K562 (cell line): ENCODE results near the gene SYNE1. TPM values are rescaled to one million over a fixed set of nuclear protein-coding genes. Genes with fewer than 3 reads are reported as not detected.
A peak's percentile ranks its signal among the peaks of the same experiment; 100 is the strongest.

Source experiments
- ATAC-seq: fragments of 200-7000 bp; cut with Tn5 transposase; 3 replicates; pipeline ENCODE4 v1.9.1; 2020; ENCODE audit warnings: moderate library complexity
- BruUV-seq: library from RNA; stranded (reverse); fragments of 400-500 nt; replicated peaks from 2 replicates; lab custom pipeline; 2021; lab: Mats Ljungman, UMichigan
- CTCF ChIA-PET: fragments of 300-600 bp; formaldehyde crosslinking; extraction: SDS; loops from one replicate; lab custom pipeline; 2021; ENCODE audit warnings: low intra/inter-chr PET ratio; lab: Yijun Ruan, JAX
- POLR2A ChIA-PET: fragments of 300-600, 350-650 bp; sonication (Branson Sonifier 250); formaldehyde crosslinking; extraction: SDS; loops from one replicate; lab custom pipeline; 2021; ENCODE audit warnings: antibody characterized with exemption, inconsistent platforms; lab: Yijun Ruan, JAX
- DNase-seq, 4 experiments: peaks; one replicate each; pipeline versions ENCODE4 v3.0.0 to v3.0.0-alpha.2; 2011 to 2018; ENCODE audit warnings: low spot score in 3 of 4, mixed read lengths in 3 of 4; ENCODE audit errors: extremely low read depth in 1 of 4
- FAIRE-seq: peaks from 2 replicates; lab custom pipeline; 2011; peaks lifted over from hg19 to GRCh38; lab: Jason Lieb, UNC
- H2AFZ ChIP-seq: 2 replicates; pipeline ENCODE4 v1.6.0; 2011; ENCODE audit warnings: low read depth, low read length, control low read depth, inconsistent platforms
- H3K27ac ChIP-seq: fragments of 200-600 bp; 3 replicates; pipeline ENCODE4 v1.8.0; 2011; ENCODE audit warnings: low read depth, mild to moderate bottlenecking, control low read depth, inconsistent platforms, low read length, moderate library complexity, mixed read lengths; ENCODE audit errors: extremely low read depth
- H3K27me3 ChIP-seq, 2 experiments: fragments of 300-600 bp in 1 of 2; 2 replicates in 1 of 2; 3 replicates in 1 of 2; pipeline versions ENCODE4 v1.6.0 to v1.8.0; 2011; ENCODE audit warnings: inconsistent platforms in 2 of 2, low read length in 2 of 2, mild to moderate bottlenecking in 1 of 2, mixed read lengths in 1 of 2, moderate library complexity in 1 of 2; ENCODE audit not compliant: control insufficient read depth in 2 of 2, insufficient read depth in 2 of 2
- H3K36me3 ChIP-seq: fragments of 300-600 bp; 3 replicates; pipeline ENCODE4 v1.8.0; 2011; ENCODE audit warnings: mild to moderate bottlenecking, low read length, inconsistent platforms; ENCODE audit not compliant: control insufficient read depth, insufficient read depth
- H3K4me1 ChIP-seq, 2 experiments: fragments of 200-600 bp in 1 of 2; replicated peaks in 1 of 2; 2 replicates in 1 of 2; 3 replicates in 1 of 2; pipeline versions ENCODE4 v1.5.1 to v1.8.0; 2011; ENCODE audit warnings: inconsistent platforms in 2 of 2, low read length in 2 of 2, mild to moderate bottlenecking in 1 of 2, mixed read lengths in 1 of 2, moderate library complexity in 1 of 2; ENCODE audit not compliant: control insufficient read depth in 2 of 2, insufficient read depth in 2 of 2
- H3K4me2 ChIP-seq: 2 replicates; pipeline ENCODE4 v1.6.1; 2011; ENCODE audit warnings: low read length, control low read depth, inconsistent platforms, mixed read lengths; ENCODE audit not compliant: insufficient read depth
- H3K4me3 ChIP-seq: fragments of 200-600 bp; sonication (generic), shearing (Covaris generic); 2 replicates; pipeline ENCODE4 v1.5.1; 2016; ENCODE audit warnings: control low read depth, inconsistent platforms
- H3K79me2 ChIP-seq: fragments of 200-600 bp; 3 replicates; pipeline ENCODE4 v1.8.0; 2011; ENCODE audit warnings: low read length, inconsistent platforms; ENCODE audit not compliant: control insufficient read depth, insufficient read depth
- H3K9ac ChIP-seq, 2 experiments: 2 replicates each; pipeline versions ENCODE4 v1.6.0 to v1.6.1; 2011; ENCODE audit warnings: low read depth in 2 of 2, low read length in 2 of 2, control low read depth in 1 of 2, inconsistent platforms in 1 of 2, mild to moderate bottlenecking in 1 of 2, mixed read lengths in 1 of 2; ENCODE audit not compliant: insufficient read depth in 1 of 2
- H3K9me1 ChIP-seq: one replicate; pipeline ENCODE4 v1.6.0; 2011; ENCODE audit warnings: inconsistent platforms, mild to moderate bottlenecking, low read length, moderate library complexity; ENCODE audit not compliant: control insufficient read depth, insufficient read depth
- H3K9me3 ChIP-seq: replicated peaks from 2 replicates; pipeline ENCODE4 v1.5.1; 2011; ENCODE audit warnings: low read depth, low read length, inconsistent platforms; ENCODE audit not compliant: control insufficient read depth, insufficient read depth
- H4K20me1 ChIP-seq: replicated peaks from 2 replicates; pipeline ENCODE4 v1.6.1; 2011; ENCODE audit warnings: low read length, inconsistent platforms, mixed read lengths; ENCODE audit not compliant: control insufficient read depth, insufficient read depth
- ARNT ChIP-seq, 2 experiments: fragments of 450-650 bp; IDR thresholded peaks; 2 replicates each; pipeline ENCODE4 v1.6.1; 2016; ENCODE audit warnings: mild to moderate bottlenecking in 1 of 2
- C11orf30 ChIP-seq: fragments of 450-650 bp; IDR thresholded peaks from 2 replicates; pipeline ENCODE4 v1.6.1; 2016; ENCODE audit warnings: low read depth, mild to moderate bottlenecking
- CBFA2T3 ChIP-seq: fragments of 450-650 bp; IDR thresholded peaks from 2 replicates; pipeline ENCODE4 v1.6.1; 2017
- CBX3 ChIP-seq, 2 experiments: IDR thresholded peaks; 1 replicate in 1 of 2; 2 replicates in 1 of 2; pipeline ENCODE4 v1.6.1; 2012; ENCODE audit warnings: inconsistent platforms in 2 of 2, low read length in 2 of 2, borderline replicate concordance in 1 of 2, control low read depth in 1 of 2
- CTBP1 ChIP-seq: fragments of 450-650 bp; IDR thresholded peaks from 2 replicates; pipeline ENCODE4 v1.6.1; 2016; ENCODE audit warnings: borderline replicate concordance
- ELF1 ChIP-seq: fragments of 200-800 bp; sonication (Bioruptor generic); IDR thresholded peaks from 2 replicates; pipeline ENCODE4 v1.6.1; 2016; ENCODE audit warnings: missing genetic modification characterization, missing compliant biosample characterization
- FOS ChIP-seq: IDR thresholded peaks from 3 replicates; pipeline ENCODE4 v1.6.1; 2011; ENCODE audit not compliant: insufficient read length; ENCODE audit errors: extremely low read depth
- FOSL1 ChIP-seq: fragments of 200-800 bp; sonication (Bioruptor generic); conservative IDR thresholded peaks from 2 replicates; pipeline ENCODE4 v1.6.1; 2016; ENCODE audit warnings: missing genetic modification characterization, missing compliant biosample characterization
- JUN ChIP-seq, 2 experiments: sonication (generic) in 1 of 2; formaldehyde crosslinking in 1 of 2; IDR thresholded peaks; 2 replicates each; pipeline versions ENCODE4 v1.6.1 to v1.8.0; 2012 to 2022; ENCODE audit warnings: borderline replicate concordance in 2 of 2, mild to moderate bottlenecking in 2 of 2, improper control_type of control experiment in 1 of 2, low read depth in 1 of 2, low read length in 1 of 2, missing genetic modification reagents in 1 of 2
- JUND ChIP-seq, 2 experiments: IDR thresholded peaks; 2 replicates in 1 of 2; 3 replicates in 1 of 2; pipeline ENCODE4 v1.6.1; 2011; ENCODE audit warnings: borderline replicate concordance in 2 of 2, low read depth in 2 of 2, low read length in 2 of 2, improper control_type of control experiment in 1 of 2, missing biosample characterization in 1 of 2, missing genetic modification characterization in 1 of 2, missing genetic modification reagents in 1 of 2
- NFE2 ChIP-seq: IDR thresholded peaks from 2 replicates; pipeline ENCODE4 v1.6.1; 2014; ENCODE audit warnings: antibody characterized with exemption, low read depth
- SMAD4 ChIP-seq: fragments of 250-450 bp; sonication (Bioruptor Pico); conservative IDR thresholded peaks from 2 replicates; pipeline ENCODE4 v1.8.0; 2021; ENCODE audit warnings: inconsistent platforms, mild to moderate bottlenecking, moderate library complexity
- SMARCA4 ChIP-seq: fragments of 450-650 bp; IDR thresholded peaks from 2 replicates; pipeline ENCODE4 v1.6.1; 2016
- SPI1 ChIP-seq: IDR thresholded peaks from 2 replicates; pipeline ENCODE4 v1.6.1; 2011; ENCODE audit warnings: low read depth, low read length, control low read depth, borderline replicate concordance
- TRIM24 ChIP-seq, 2 experiments: fragments of 450-650 bp; IDR thresholded peaks; 2 replicates each; pipeline ENCODE4 v1.6.1; 2016
- ZNF717 ChIP-seq: fragments of 250-450 bp; sonication (Bioruptor Pico); IDR thresholded peaks from 2 replicates; pipeline ENCODE4 v1.5.0; 2021
- WGBS: fragments of 100-300 bp; shearing (Covaris generic); methylation state at CpG from one replicate; pipeline ENCODE4 v1.1.6; 2016; ENCODE audit warnings: low coverage, mixed read lengths; ENCODE audit not compliant: insufficient coverage; ENCODE audit errors: missing lambda C conversion rate; 5-methylcytosine and 5-hydroxymethylcytosine counted together
- in situ Hi-C: fragments of 300-500 bp; cut with MboI; formaldehyde crosslinking; loops from 4 replicates; pipeline ENCODE4 v1.15.0; 2018; ENCODE audit warnings: inconsistent platforms, mixed read lengths
- intact Hi-C: fragments of 100-400 bp; cut with micrococcal nuclease; formaldehyde crosslinking; loops from 2 replicates; pipeline ENCODE4 v1.14.2; 2022
- polyA plus RNA-seq, 8 experiments: library from polyadenylated mRNA; depleted of rRNA in 4 of 8; stranded (reverse) in 5 of 8; unstranded in 3 of 8; fragments of >200 nt; fragmentation: Nextera tagmentation in 2 of 8; fragmentation: Illumina TruSeq in 1 of 8; extraction: Ambion mirVana in 2 of 8; extraction: Trizol in 1 of 8; gene quantifications; 2 replicates each; pipeline versions ENCODE4 v1.2.1 to v1.2.3, GENCODE V29; 2011 to 2014; ENCODE audit warnings: inconsistent platforms in 1 of 8, missing spikeins in 1 of 8
- total RNA-seq, 7 experiments: library from RNA; depleted of rRNA in 6 of 7; stranded (reverse); fragments of >200 nt in 6 of 7; fragmentation: Illumina TruSeq in 2 of 7; extraction: Trizol in 2 of 7; gene quantifications; 2 replicates each; pipeline versions ENCODE4 v1.2.1 to v1.2.3, GENCODE V29; 2011 to 2021; ENCODE audit warnings: low replicate concordance in 1 of 7
- TF ChIP-seq, protein P1 (sequence below): sonication (generic); formaldehyde crosslinking; IDR thresholded peaks from 2 replicates; pipeline ENCODE4 v1.8.0; 2022; ENCODE audit warnings: missing genetic modification reagents, mild to moderate bottlenecking, moderate library complexity, borderline replicate concordance
- TF ChIP-seq, protein P2 (sequence below): fragments of 450-650 bp; IDR thresholded peaks from 2 replicates; pipeline ENCODE4 v1.6.1; 2017; ENCODE audit warnings: antibody characterized with exemption, mild to moderate bottlenecking

Gene SYNE1
- total and polyA plus RNA-seq, 9 of the 15 experiments (the other 6 are each of a cell fraction or from before 2014, with no cell fraction given): under 0.01 to 0.42 (median 0.08) TPM; not detected in 1

DNA sequence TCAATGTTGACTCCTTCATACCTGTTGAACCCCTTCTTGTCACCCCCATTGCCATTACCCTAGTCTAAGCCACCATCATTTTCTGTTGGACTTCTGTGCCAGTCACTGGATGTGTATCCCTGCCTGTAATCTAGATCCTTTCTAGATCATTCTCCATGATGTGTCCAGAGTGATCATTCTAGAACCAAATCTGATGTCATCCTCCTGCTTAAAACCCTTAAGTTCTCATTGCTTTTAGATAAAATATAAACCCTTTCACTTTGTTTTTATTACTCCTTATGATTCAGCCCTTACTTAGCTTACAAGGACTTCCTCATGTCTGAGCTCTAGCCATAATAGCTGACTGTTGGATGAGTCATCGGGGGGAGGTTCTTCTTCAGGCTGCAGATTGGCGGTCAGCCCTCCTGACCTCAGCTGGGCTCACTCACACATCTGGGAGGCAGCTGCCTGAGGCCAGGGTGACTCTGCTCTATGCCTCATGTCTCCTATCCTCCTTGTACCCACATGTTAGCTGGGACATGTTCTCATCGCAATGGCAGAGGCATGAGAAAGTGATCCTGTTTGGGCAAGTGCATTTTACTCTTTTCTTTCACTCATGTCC lies 542.1 kb downstream of the SYNE1 start:
- H3K4me2 ChIP-seq: no peak overlapping the region
- no peaks in the 10 kb centered on the region for H3K9me1 ChIP-seq
- ATAC-seq (peak; percentile 90), DNase-seq (peak; percentile 39 to 63 (median 45)), FAIRE-seq (peak; percentile 82)
- intact Hi-C loops: no loop called here
- WGBS: 0% methylated on average over 3 of the region's 3 CpGs
- no peak overlapping the region; the same call in 1 of the 2 replicates for H2AFZ ChIP-seq
- H3K27ac ChIP-seq: no peak overlapping the region
- in situ Hi-C loops: no loop called here
- no peaks in the 10 kb centered on the region for H3K9me3 ChIP-seq
- no peaks in the 10 kb centered on the region for H3K79me2 ChIP-seq
- no peaks in the 10 kb centered on the region for H4K20me1 ChIP-seq
- H3K27me3 ChIP-seq: 0 out of 5 replicates have a peak, but pooled peaks cover 0 to 5% of the 10 kb centered on the region in 2 experiments
- no peak overlapping the region for H3K4me3 ChIP-seq
- no TSS peak for BruUV-seq
- no peak overlapping the region for H3K9ac ChIP-seq
- peaks cover 0 to 2% of the 10 kb centered on the region in 2 experiments; a peak in 1 of 5 replicates for H3K4me1 ChIP-seq
- POLR2A ChIA-PET: no interaction called here
- CTCF ChIA-PET: no interaction called here
- no peaks in the 10 kb centered on the region for H3K36me3 ChIP-seq
- no peak for TF ChIP-seq CTBP1
- TF ChIP-seq ARNT (IDR thresholded peaks at IDR 0.05): peak in 1 of 2 experiments; percentile 90; a peak in 2 of 4 replicates
- TF ChIP-seq CBFA2T3: peak; percentile 54
- peak; percentile 90 for TF ChIP-seq FOSL1 (tag)
- TF ChIP-seq, protein P1, sequence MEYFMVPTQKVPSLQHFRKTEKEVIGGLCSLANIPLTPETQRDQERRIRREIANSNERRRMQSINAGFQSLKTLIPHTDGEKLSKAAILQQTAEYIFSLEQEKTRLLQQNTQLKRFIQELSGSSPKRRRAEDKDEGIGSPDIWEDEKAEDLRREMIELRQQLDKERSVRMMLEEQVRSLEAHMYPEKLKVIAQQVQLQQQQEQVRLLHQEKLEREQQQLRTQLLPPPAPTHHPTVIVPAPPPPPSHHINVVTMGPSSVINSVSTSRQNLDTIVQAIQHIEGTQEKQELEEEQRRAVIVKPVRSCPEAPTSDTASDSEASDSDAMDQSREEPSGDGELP: peak; percentile 33; the same call in 1 of the 2 replicates
- peak; percentile 57 for TF ChIP-seq FOS
- peak in 1 of 2 experiments; percentile 64; a peak in 1 of 3 replicates for TF ChIP-seq CBX3 (IDR thresholded peaks at IDR 0.05; ENCODE audit: borderline replicate concordance in 1 of 2, low read length in 2 of 2)
- peak; percentile 84 for TF ChIP-seq JUN (IDR thresholded peaks at IDR 0.05; ENCODE audit: borderline replicate concordance, low read depth, low read length)
- no peak for TF ChIP-seq JUN (CRISPR knock-in tag; IDR thresholded peaks at IDR 0.05; ENCODE audit: borderline replicate concordance)
- peak; percentile 74 for TF ChIP-seq SMAD4
- TF ChIP-seq ZNF717: no peak
- peak in 1 of 2 experiments; percentile 56; a peak in 1 of 4 replicates for TF ChIP-seq TRIM24 (IDR thresholded peaks at IDR 0.05)
- TF ChIP-seq, protein P2, sequence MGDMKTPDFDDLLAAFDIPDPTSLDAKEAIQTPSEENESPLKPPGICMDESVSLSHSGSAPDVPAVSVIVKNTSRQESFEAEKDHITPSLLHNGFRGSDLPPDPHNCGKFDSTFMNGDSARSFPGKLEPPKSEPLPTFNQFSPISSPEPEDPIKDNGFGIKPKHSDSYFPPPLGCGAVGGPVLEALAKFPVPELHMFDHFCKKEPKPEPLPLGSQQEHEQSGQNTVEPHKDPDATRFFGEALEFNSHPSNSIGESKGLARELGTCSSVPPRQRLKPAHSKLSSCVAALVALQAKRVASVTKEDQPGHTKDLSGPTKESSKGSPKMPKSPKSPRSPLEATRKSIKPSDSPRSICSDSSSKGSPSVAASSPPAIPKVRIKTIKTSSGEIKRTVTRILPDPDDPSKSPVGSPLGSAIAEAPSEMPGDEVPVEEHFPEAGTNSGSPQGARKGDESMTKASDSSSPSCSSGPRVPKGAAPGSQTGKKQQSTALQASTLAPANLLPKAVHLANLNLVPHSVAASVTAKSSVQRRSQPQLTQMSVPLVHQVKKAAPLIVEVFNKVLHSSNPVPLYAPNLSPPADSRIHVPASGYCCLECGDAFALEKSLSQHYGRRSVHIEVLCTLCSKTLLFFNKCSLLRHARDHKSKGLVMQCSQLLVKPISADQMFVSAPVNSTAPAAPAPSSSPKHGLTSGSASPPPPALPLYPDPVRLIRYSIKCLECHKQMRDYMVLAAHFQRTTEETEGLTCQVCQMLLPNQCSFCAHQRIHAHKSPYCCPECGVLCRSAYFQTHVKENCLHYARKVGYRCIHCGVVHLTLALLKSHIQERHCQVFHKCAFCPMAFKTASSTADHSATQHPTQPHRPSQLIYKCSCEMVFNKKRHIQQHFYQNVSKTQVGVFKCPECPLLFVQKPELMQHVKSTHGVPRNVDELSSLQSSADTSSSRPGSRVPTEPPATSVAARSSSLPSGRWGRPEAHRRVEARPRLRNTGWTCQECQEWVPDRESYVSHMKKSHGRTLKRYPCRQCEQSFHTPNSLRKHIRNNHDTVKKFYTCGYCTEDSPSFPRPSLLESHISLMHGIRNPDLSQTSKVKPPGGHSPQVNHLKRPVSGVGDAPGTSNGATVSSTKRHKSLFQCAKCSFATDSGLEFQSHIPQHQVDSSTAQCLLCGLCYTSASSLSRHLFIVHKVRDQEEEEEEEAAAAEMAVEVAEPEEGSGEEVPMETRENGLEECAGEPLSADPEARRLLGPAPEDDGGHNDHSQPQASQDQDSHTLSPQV: no peak
- TF ChIP-seq SMARCA4: peak; percentile 27; the same call in 1 of the 2 replicates
- TF ChIP-seq ELF1 (tag): peak; percentile 35; the same call in 1 of the 2 replicates
- peak; percentile 34 for TF ChIP-seq NFE2
- peak; percentile 61; the same call in 1 of the 2 replicates for TF ChIP-seq SPI1
- peak; percentile 95 for TF ChIP-seq JUND (IDR thresholded peaks at IDR 0.05; ENCODE audit: borderline replicate concordance, low read depth, low read length)
- TF ChIP-seq JUND (tag; IDR thresholded peaks at IDR 0.05; ENCODE audit: borderline replicate concordance, low read depth, low read length): peak; percentile 97
- 0 out of 2 replicates have a peak, but pooled peaks have one; percentile 18 for TF ChIP-seq C11orf30
